Activated gamma-delta T cell treated with Interleukin-2 at 50 U/mL for 16 hours (primary cell): Measurements from ENCODE around the gene C4A.
"Not testable (repeated sequence)": the region's sequence is repeated elsewhere in the genome, so short reads cannot be mapped to it uniquely, and the experiment has no call there.

Source experiments
- DNase-seq: peaks from one replicate; pipeline ENCODE4 v3.0.0-alpha.2; 2020

The C4A gene

GRCh38 chr6:32037598-32038524 is 56.0 kb downstream of the C4A start, which contains the start of gene CYP21A2:
Gene CYP21A2, plus strand, starts transcription at chr6:32038415. Its CDS starts 8 bp downstream, at chr6:32038423.
- DNase-seq, result not testable (repeated sequence)

DNA sequence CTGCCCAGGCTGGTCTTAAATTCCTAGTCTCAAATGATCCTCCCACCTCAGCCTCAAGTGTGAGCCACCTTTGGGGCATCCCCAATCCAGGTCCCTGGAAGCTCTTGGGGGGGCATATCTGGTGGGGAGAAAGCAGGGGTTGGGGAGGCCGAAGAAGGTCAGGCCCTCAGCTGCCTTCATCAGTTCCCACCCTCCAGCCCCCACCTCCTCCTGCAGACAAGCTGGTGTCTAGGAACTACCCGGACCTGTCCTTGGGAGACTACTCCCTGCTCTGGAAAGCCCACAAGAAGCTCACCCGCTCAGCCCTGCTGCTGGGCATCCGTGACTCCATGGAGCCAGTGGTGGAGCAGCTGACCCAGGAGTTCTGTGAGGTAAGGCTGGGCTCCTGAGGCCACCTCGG is 57.0 kb downstream of the C4A start:
- not testable (repeated sequence) for DNase-seq

DNA sequence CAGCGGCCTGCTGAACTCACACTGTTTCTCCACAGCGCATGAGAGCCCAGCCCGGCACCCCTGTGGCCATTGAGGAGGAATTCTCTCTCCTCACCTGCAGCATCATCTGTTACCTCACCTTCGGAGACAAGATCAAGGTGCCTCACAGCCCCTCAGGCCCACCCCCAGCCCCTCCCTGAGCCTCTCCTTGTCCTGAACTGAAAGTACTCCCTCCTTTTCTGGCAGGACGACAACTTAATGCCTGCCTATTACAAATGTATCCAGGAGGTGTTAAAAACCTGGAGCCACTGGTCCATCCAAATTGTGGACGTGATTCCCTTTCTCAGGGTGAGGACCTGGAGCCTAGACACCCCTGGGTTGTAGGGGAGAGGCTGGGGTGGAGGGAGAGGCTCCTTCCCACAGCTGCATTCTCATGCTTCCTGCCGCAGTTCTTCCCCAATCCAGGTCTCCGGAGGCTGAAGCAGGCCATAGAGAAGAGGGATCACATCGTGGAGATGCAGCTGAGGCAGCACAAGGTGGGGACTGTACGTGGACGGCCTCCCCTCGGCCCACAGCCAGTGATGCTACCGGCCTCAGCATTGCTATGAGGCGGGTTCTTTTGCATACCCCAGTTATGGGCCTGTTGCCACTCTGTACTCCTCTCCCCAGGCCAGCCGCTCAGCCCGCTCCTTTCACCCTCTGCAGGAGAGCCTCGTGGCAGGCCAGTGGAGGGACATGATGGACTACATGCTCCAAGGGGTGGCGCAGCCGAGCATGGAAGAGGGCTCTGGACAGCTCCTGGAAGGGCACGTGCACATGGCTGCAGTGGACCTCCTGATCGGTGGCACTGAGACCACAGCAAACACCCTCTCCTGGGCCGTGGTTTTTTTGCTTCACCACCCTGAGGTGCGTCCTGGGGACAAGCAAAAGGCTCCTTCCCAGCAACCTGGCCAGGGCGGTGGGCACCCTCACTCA is 57.7 kb downstream of the C4A start:
- not testable (repeated sequence) for DNase-seq

DNA sequence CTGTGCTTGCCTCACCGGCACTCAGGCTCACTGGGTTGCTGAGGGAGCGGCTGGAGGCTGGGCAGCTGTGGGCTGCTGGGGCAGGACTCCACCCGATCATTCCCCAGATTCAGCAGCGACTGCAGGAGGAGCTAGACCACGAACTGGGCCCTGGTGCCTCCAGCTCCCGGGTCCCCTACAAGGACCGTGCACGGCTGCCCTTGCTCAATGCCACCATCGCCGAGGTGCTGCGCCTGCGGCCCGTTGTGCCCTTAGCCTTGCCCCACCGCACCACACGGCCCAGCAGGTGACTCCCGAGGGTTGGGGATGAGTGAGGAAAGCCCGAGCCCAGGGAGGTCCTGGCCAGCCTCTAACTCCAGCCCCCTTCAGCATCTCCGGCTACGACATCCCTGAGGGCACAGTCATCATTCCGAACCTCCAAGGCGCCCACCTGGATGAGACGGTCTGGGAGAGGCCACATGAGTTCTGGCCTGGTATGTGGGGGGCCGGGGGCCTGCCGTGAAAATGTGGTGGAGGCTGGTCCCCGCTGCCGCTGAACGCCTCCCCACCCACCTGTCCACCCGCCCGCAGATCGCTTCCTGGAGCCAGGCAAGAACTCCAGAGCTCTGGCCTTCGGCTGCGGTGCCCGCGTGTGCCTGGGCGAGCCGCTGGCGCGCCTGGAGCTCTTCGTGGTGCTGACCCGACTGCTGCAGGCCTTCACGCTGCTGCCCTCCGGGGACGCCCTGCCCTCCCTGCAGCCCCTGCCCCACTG is 58.6 kb downstream of the C4A start:
- not testable (repeated sequence) for DNase-seq

DNA sequence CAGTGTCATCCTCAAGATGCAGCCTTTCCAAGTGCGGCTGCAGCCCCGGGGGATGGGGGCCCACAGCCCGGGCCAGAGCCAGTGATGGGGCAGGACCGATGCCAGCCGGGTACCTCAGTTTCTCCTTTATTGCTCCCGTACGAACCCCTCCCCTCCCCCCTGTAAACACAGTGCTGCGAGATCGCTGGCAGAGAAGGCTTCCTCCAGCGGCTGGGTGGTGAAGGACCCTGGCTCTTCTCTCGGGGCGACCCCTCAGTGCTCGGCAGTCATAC is 59.1 kb downstream of the C4A start:
- DNase-seq, result not testable (repeated sequence)

GRCh38 chr6:32041385-32041784 is 59.5 kb downstream of the C4A start:
- DNase-seq, result not testable (repeated sequence)

GRCh38 chr6:32042276-32042675 is 60.4 kb downstream of the C4A start:
- not testable (repeated sequence) for DNase-seq

- not testable (repeated sequence) for DNase-seq
Measured at GRCh38 chr6:32043589-32044380, 61.9 kb downstream of the C4A start.

GRCh38 chr6:32044916-32045315 is 63.1 kb downstream of the C4A start:
- not testable (repeated sequence) for DNase-seq

- no peak for DNase-seq
Measured at GRCh38 chr6:32045811-32046449, 64.1 kb downstream of the C4A start.

DNA sequence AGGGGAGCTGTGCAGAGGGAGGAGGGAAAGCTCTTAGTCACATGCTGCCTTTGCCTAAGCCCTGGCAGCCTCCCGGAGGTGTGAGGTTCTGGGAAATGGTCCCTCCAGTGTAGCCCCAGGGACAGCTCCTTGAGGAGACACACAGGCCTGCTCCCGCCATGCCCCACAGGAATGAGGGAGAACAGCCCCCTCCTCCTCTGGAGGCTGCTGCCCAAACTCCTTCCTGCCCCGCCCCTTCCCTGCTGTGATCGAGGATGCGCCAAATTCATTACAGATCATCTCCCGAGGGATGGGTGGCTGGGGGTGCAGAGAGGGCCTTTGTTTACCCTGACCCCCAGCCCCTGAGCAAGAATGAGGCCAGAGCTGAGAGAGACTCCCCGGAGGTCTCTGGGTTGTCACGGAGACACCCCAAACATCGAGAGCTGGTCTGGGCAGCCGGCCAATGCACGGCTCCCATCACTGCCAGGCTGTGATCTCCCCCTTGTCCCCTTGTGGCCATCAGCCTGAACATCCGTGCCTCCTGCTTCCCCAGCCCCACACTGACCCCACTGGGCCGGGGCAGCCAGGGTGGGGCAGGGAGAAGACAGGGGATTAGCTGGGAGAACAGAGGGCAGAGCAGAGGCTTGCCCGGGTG is 64.7 kb downstream of the C4A start:
- no peak for DNase-seq

DNA sequence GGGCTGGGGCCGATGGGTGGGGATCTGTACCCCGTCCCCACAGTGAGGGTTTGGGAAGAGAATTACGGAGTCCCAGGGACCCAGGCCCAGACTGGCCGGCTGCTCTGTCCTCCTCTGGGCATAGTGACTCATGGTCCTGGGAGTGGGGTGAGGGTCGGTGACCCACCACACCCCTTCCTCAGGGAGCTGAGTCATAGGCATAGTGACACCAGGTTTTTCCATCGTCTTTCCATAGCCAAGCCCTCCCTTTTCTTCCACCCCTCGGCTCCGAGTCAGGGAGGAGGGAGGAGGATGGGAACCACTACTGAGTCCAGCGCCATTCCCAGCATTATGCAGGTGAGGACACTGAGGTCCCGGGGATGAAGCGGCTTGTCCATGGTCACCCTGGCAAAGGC is 65.2 kb downstream of the C4A start:
- DNase-seq, result no peak

- no peak for DNase-seq
Measured at GRCh38 chr6:32047539-32047854, 65.6 kb downstream of the C4A start.

DNA sequence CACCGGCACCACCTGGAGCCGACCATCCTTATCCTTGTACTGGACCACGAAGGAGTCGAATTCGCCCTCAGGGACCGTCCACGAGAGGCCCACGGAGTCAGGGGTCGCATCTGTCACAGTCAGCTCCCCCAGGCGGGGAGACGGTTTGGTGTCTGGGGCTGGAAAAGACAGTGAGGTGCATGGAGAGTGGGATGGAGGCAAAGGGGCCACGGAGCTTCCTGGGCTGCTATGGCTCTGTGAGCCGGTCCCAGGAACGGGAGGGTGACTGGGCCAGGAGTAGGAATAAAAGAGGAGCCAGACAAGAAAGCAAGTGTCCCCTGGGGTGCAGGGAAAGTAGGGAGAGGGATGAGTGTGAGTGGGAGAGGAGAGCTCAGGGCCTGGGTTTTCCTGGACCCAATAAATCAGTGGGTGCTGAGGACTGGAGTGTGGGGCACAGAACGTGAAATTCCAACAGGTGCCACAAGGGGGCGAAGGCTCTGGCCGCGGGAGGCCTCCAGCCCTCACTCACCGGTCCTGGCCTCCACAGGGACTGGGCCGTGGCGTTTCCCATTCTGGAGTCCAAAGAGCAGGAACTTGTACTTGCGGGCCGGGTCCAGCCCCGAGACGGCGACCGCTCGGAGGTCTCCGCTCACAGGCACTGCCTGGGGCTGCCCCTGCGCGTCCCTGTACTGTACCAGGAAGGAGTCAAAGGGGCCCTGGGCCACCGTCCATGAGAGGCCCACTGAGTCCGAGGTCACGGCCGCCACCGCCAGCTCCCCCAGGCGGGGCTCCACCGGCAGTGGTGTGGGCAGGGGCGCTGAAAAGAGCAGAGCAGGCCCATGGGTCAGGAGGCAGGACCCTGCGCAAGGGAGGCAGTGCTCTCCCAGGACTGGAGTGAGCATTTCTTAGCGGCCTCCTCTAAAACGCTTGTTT is 66.3 kb downstream of the C4A start:
- peak; percentile 70 for DNase-seq

DNA sequence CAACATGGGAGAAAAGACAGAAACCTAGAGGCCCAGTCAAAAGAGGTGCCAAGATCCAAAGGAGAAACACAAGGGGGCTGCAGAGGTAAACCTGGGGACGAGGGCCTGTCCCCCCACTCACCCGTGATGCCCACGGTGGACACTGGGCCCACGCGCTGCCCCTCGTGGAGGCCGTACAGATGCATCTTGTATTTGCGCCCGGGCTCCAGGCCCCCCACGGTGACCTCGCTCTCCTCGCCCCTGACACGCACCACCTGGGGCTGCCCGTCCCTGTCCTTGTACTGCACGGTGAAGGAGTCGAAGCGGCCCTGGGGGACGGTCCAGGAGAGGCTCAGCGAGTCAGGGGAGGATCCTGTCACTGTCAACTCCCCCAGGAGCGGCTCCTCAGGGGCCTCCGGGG is 67.3 kb downstream of the C4A start:
- not testable (repeated sequence) for DNase-seq

DNA sequence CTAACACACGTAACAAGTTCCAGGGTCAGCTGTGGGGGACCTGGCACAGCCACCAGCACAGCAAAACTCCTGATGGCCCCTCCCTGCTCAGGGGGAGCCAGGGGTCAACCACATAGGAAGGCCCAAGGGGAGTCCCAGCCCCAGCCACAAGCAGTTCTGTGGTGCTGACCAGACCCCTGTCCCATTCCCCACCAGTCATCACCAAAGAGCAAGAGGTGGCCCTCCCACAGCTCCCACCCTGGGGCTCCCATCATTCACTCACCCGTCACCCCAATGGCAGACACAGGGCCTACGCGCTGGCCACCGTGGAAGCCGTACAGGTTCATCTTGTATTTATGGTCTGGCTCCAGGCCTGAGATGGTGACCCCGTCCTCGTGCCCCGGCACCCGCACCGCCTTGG is 67.9 kb downstream of the C4A start:
- not testable (repeated sequence) for DNase-seq

DNA sequence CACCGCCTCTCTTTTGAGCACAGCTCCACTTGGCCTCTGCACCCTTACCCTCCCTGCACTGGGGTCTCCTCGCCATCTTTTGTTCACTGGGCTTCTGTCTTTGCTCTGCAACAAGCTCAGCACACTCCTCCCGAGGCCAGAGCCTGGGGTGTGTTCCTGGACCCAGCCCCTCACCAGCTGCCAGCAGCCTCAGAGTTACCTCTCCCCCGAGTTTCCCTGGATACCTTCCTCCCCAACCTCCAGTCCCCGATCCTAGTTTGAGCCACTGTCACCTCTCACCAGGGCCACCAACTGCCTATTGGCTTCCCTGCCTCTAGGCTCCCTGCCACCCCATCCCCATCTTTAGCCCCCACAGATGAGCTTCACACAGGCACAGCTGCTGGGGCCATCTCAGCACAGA is 68.7 kb downstream of the C4A start:
- no peak for DNase-seq
